CD4-positive, alpha-beta T cell treated with Interleukin-12 subunit alpha and Interleukin-12 subunit beta, for 1 hour (primary cell): ENCODE results near the gene DNAJC30.

Experiments
- DNase-seq: peaks from one replicate; pipeline ENCODE4 v3.0.0-alpha.2; 2020

Gene DNAJC30

DNA sequence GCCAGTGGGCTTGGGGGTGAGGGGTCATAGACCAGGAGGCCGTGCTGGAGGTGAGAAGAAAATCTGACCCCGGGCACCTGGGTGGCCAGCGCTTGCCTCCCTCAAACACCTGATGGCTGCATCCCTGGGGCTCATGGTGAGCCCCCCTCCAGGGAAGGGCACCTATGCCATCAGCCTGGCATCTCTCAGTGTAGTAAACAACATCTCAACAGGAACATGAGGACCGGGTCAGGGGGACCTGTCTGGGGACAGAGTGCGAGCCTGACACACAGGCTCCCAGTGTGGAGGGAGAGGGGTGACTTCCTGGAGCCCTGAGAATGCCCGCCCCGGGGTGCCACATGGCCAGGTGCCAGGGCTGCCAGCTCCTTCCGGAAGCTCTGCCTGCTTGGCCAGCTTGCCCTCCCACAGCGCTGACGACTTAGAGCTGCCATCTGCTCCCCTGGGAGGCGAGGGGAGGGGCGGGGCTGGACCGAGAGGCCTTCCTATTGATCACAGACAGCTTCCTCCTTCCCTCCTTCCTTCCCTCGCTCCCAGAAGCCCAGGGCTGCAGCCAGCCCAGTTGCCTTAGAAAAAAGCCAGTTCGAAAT is 23.9 kb upstream of the DNAJC30 start:
- DNase-seq, result peak; percentile 23

DNA sequence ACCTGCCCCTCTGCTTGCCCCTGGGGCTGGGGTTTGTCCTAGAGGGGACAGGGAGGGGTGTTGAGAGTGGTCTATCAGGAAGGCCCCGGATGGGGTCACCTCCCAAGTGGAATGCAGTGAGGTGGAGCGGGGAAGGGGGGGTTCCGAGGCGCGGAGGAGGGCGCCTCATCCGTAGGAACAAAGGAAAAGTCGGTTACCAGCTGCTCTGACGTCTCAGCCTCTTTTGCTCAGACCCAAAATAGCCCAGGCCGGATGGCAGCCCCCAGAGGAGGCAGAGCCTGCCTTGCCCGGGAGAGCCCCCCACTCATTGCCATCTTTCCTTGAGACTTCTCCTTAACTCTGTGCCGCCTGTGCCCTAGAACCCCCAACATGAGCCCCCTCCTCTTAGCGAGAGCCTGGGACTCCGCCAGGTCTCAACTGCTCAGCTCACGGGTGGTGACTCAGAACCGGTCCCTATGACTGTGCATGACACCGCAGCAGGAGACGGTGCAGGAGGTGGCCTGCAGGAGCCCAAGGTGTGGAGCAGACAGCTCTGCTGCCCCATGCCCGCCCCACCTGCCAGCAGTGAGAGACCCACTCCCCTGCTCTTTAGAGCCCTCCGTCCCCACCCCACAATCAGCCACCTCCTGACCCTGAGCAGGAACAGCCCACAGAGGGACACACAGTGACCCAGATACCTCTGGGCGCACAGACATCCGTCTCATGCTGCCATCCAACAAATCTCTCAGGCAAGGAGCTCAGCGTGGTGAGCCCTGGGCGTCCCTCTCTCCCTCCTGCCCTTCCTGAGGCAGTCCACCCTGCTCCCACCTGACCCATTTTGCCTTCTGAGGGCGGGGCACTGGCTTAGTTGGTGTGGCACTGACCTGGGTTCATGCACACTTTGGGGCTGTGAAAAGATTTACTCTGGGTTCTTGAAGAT is 23.1 kb upstream of the DNAJC30 start:
- no peak for DNase-seq

DNA sequence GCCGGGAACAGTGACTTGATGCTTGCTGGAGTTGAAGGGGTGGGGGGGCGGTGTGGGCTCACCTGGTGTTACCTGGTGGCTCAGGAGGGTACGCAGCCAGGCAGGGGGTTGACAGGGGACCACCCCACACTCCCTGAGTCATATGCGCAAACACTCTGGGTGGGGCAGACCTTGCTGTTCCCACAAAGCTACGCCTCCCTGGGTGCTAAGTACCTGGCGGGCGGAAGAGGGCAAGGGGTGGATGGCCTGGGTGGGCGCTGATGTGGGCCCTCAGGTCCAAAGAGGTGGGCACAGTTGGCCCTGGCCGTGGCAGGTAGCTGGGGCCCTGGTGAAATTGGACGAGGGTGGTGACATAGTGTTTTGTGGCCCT is 22.3 kb upstream of the DNAJC30 start:
- DNase-seq, result no peak

DNA sequence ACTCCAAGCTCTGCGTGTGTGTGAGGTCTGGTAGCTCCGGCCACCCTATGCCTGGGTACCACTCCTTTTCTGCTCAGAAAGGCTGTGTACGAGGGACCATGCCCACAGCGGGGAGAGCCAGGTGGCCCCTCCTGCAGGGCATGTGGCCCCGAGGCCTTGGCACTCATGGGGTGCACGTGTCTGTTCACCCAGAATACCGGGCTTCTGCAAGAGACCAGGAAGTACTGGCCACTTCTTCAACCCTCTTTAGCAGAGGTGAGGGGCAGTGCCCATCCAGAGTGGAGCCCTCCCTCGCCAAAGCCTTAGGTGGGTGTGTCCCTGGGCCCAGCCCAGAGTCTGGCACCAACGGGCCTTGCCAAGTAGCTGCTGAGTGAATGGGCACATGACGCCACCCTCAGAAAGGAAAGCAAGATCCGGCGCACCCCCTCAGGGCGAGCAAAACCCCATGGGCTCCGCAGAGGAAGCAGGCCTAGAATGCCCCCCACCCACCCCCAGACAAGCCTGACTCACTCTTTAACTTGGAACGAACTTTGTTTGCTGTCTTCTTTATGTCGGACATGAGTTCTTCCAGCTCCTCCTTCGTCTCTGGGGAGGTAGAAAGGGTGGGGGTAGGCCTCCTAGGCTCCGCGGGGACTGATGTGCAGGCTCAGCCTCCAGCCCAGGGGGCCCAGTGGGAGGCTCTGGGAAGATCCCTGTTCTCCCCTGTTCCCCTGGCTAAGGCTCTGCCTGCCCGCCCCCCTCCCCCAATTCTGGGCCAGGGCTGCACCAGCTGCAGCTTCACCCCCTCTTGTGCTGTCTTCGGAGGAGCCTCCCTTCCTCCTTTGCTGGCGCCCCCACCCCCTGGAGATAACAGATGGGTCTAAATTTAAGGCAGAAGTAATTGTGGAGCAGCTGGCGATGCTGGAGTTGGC is 21.6 kb upstream of the DNAJC30 start:
- no peak for DNase-seq

DNA sequence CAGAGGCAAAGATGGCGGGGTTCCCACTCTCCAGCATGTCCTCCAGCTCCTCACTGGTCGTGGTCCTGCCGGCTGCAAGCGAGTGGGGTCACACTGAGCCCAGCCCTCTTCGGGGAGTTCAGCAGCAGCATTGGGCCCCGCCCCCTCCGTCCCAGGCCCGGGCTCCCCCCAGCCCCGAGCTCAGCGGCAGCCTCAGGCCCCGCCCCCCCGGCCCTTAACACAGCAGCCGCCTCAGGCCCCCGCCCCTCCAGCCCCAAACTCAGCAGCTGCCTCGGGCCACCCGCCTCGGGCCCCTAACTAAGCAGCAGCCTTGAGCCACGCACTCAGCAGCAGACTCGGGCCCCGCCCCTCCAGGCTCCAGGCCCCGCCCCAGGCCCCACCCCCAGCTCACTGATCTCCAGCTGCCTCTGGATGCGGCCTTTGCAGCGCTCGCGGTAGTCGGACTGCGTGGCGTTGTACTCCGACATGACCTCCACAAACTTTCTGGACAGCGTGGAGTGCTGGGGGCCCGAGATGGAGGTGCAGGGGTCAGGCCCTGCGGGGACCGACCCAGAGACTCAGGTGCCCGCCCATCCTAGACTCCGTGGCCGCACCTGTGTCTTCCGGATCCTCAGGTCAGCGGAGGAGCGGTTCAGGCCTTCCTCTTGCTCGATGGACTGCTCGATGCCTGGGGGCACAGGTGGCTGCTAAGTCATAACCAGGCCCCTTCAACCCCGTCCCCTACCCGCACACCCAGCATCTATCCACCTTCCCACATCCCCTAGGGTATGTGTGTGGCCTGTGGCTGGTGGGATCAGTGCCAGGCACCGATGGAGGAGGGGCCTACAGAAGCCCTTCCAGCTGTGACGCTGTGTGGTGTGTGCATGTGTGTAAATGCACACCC is 20.7 kb upstream of the DNAJC30 start:
- peak; percentile 38 for DNase-seq

DNA sequence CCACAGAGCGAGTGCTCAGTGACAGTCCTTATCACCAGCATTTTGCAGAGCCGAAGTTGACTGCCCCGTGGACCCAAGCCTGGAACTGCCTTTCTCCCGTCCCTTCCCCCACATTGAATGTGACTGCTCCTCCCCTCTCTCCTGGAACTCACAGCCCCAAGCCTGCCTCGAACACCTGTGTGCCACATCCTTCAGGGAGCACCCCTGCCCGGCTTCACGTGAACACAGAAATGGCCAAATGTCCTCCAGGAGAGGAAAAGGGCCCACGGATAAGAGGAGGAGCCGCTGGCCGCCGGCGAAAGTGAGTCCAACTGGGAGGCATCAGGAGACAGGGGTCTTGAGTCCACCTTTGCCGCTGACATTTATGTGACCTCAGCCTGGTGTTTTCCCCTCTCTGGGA is 20.0 kb upstream of the DNAJC30 start:
- DNase-seq, result no peak

DNA sequence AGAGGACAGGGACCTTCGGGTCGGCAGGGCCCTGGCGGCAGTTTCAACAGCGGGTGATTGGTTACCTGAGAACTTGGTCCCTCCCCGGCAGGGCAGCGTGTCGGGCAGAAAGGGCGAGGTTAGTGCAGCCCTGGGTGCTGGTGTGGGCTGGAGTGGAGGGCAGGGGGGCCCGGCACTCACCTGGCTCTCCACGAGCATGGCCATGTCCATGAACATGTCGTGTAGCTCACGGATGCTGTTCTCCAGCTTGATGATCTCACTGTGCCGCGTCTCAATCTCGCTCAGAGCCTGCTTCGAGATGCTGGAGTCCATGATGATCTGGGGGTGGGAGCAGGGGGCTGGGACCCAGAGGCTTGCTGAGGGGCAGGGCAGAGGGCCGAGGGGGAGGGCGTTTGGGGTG is 19.4 kb upstream of the DNAJC30 start:
- DNase-seq, result no peak

DNA sequence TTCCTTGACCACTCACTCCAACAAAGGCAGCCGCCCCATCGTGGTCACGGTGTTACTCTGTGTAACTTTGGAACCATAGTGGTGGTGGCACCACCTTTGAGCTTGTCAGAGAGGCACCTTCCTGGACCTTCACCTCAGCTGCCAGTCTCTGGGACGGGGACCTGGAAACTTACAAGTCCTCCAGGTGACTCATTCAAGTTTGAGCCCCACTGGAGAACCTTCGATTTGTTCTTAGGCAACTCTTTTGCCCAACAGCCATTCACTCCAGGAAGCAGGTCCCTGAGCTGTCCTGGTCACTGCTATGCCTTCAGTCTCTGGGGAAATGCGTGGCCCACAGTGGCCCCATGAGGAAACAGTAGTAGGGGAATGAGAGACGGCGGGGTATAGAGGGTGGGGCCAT is 19.0 kb upstream of the DNAJC30 start:
- no peak for DNase-seq

DNA sequence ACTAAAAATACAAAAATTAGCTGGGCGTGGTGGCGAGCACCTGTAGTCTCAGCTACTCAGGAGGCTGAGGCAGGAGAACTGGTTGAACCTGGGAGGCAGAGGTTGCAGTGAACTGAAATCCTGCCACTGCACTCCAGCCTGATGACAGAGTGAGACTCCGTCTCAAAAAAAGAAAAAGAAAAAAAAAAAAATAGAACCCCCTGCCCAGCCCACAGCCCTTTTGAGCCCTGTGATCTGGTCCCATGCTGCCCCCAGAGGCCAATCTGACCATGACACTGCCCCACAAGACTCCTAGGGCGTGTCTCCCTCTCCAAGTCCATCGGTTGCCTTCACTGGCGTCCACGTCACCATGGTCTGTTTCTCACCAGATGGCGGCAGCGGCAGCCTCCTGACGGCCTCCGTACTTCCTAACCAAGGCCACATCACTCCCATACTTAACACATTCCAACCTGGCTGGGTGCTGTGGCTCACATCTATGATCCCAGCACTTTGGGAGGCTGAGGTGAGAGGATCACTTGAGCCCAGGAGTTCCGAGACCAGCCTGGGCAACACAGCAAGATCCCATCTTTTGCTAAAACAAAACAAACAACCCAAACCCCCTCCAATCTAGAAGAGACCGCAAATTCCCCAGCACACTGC is 18.2 kb upstream of the DNAJC30 start:
- DNase-seq, result peak; percentile 40

DNA sequence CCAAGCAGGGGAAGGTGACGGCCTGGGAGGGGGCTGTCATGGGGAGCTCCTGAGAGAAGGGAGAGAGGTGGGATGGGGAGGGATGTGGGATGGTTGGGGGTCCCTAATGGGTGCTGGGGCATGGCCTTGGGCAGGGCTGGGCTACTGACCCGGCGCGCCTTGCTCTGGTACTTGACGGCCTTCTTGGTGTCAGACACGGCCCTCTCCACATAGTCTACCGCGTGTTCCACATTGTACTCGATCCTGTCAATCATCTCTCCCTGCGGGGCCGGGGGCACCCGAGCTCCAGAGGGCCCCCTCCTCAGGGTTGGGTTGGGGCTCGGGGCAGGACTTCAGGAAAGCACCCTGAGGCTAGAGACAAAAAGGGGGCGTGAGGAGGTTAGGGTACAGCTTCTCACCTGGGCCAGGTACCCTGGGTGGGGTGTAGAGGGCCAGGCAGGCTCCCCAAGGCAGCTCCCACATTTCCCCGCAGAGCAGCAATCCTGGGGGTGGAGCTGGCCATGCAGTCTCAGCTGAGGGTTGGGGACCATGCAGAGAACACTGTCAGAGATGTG is 17.4 kb upstream of the DNAJC30 start:
- no peak for DNase-seq

DNA sequence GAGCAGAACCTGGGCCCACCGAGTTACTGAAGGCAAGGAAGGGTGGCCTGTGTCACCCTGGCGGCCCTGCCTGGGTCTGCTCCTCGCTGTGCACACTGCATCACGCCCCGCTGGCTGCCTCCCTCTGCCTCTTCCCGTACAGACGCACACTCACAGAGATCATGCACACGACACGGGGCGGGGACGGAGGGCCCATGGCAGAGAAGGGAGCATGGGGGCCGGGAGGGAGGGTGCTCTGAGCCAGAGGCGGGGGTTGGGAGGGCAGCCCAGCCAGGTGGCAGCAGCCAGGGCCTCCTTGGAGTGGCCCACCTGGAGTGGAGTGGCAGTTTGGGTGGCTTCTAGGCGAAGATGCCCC is 16.8 kb upstream of the DNAJC30 start:
- no peak for DNase-seq

DNA sequence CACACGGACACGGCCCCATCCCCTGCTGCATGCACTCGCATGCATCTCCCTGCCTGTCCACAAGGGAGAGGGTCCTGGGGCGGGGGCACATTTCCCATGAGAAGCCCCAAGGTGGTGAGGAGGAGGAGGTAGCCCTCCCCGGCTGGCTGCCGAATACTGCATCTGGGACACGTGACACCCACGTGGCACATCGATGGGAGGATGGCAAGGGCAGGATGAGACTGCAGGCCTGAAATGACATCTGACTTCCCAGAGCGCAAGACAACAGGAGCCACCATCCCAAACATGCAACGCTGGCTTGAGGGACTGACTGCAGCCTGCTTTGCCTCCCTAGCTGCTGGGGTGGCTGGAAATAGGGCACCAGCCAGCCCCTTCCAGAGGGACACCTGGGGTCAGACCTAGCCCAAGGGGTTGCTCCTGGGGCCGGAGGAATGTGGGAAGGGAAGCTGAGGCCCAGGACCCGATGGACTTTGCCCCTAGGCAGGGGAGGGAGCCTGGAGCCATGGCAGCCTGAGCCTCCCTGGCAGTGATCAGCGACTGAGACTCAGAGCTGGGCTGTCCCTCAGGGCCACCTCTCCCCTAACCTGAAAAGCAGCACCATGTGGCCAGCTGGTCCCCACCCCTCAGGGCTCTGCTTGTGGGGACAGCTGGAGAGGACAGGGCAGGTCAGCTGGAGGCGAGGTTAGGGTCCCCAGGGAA is 16.3 kb upstream of the DNAJC30 start:
- no peak for DNase-seq

DNA sequence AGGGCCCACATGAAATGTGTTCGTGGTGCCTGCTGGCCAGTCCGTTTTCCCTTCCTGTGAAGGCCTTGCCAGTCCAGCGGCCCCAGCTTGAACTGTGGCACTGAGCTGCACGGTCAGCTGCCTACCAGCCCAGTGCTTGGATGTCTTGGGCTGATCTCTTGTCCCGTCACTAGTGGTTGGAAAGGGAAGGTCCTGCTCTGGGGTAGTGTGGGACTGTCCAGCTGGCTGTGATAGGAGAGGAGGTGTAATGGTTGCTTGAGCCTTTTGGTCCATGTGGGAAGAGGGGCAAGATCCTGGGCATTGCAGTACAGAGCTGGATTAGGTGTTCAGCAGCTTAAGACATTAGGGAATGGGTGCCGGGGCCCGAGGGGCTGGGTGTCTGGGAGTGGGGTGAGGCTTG is 15.2 kb upstream of the DNAJC30 start:
- no peak for DNase-seq

DNA sequence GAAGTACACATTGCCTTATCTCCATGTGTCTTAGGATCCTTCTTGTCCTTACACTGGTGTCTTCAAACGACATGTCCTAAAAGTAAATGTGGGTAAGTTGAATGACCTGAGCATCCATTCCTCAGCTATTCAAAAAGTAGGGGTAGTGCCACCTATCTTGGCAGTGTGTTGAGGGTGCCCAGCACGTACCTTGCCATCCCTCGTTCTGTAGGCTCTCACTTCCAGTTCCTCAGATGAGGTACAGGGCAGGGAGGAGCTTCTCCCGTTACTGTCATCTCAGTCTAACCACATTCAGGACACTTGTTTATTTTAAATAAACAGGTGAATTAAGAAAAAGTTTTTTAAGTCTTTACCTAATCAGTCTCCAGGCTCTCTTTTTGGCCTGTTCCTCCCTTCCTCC is 13.1 kb upstream of the DNAJC30 start:
- DNase-seq, result no peak

DNA sequence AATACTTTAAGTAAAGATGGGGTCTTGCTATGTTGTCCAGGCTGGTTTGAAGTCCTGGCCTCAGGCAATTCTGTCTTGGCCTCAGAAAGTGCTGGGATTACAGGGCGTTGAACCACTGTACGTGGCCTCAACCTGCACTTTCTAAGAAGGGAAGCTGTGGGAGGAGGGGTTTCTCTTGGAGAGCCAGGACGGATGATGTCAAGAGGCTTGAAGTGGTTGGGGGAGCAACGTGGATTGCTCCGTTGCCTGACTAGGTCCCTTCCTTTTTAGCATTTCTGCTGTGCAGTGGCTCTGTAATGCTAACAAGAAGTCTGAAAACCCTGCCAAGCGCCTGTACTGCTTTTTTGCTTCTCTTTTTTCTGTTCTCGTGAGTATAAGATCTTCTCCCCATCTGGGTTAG is 7.4 kb upstream of the DNAJC30 start:
- no peak for DNase-seq

DNA sequence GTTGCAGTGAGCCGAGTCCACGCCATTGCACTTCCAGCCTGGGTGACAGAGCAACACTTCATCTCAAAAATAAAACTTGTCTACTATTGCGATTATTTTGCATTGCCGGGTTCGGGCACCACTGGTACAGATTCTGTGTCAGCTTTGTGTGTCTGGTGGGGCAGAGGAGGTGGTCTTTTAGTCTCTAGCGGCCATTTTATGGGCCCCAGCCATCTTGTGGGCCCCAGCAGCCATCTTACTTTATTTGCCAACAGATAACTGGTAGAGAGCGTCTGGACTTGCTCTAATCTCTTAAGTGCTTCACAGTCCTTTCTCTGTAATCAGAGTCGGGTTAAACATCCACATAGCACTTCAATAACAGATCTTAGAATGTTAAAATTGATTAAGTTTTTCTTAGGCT is 5.0 kb upstream of the DNAJC30 start:
- no peak for DNase-seq

DNA sequence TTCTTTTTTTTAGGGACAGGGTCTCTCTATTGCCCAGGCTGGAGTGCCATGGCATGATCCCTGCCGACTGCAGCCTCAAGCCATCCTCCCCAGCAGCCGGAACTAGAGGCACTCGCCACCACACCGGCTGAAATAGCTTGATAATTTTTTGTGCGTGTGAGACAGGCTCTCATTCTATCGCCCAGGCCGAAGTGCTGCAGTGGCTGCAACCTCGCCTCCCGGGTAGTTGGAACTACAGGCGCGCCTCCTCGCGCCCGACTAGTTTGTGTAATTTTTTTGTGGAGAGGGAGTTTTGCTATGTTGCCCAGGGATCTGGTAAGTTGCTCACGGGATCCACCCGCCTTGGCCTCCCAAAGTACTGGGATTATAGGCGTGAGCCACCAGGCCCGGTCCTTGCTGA is 2.1 kb upstream of the DNAJC30 start:
- no peak for DNase-seq

DNA sequence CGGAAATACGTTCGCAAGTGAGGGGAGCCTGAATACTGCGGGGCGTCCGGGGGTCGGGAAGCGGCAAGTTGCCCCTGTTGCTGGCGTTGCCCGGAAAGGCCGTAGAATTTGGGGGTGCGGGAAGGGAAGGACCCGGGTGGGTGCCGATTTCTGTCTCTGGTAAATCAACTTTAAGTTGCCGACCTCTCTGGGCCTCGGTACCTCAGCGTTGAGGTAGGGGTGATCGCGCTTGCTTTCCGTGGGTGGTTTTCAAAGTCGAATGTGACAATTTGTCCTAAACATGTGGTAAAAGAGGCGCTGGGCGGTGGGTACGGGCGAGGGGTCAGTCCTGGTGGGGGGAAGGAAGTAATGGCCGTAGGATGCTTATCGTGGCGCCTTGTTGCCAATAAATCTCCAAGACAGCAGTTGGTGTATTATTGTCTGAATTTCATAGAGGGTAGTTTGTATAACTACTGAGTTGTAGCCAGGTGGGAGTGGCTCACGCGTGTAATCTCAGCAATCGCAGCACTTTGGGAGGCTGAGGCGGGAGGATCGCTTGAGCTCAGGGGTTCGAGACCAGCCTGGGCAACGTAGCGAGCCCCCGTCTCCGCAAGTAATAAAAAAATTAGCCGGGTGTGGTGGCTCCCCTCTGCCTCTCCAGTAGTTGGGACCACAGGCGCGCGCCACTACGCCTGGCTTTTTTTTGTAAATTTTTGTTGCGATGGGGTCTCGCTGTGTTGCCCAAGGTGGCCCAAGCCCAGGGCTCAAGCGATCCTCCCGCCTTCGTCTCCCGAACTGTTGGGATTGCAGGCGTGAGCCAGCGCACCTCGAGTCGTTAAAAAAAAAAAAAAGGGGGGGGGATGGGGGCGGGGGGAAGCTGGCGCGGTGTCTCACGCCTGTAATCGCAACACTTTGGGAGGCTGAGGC is 788 bp upstream of the DNAJC30 start:
- no peak for DNase-seq

DNA sequence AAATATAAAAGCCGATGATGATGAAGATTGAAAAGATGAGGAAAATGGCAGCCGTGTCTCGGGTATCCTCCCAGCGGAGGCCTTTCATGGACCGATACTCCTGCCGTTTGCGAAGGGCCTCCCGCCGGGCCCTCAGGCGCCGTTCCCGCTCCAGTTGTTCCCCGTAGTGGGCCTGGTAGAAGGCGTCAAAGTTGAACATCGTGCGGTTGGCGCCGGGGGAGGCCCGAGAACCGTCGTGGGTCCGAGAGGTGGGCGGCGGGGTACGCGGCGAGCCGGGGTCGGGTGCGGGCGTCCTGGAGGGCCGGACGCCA is 553 bp downstream of the DNAJC30 start:
- DNase-seq, result no peak

DNA sequence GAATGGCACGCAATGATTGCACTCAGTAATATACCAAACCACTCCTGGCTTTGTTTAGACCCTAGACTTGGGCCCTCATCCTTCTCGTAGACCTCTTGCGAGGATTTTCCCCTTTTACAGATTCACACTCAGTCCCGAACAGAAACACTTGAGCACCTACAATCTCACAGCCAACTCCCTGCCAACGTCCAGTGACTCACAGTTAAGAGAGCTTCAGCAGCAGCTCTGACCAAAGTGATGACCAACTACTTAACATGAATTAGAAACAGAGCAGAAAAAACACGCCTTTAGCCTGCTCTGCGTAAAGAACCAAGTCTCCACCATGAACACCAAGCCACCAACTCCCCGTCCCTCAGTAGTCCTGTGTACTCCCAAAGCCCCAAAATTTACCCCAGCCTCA is 2.2 kb downstream of the DNAJC30 start:
- DNase-seq, result no peak
